ENCODE data around the gene SLC35E1.

DNA sequence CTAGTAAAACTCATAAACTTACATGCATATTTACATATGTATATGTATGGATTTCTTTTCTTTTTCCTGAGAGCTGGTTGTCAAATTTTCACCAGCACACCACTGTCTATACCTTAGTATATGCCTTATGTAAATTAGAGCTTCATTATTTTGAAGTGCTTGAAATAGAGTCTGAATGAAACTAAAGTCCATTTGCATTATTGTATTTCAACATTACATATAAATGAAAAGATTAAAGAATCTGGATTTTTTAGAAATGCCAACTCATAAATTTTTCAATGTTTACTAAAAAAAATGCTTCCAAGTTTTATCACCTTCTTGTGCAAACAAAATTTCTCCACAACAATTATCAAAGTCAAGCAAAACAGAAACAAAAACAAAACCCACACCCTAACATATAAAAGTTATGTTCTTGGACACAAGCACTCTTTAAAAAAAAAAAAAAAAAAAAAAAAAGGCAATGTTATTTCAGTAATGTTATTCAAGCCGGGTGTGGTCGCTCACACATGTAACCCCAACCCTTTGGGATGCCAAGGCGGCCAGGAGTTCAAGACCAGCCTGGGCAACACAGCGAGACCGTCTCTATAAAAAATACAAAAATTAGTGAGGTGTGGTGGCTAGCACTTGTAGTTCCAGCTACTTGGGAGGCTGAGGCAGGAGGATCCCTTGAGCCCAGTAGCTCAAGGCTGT is 37.4 kb upstream of the SLC35E1 start:
- TF ChIP-seq POLR2AphosphoS5 (IDR thresholded peaks at IDR 0.05; ENCODE audit: low read depth, low read length): no peak
- TF ChIP-seq POLR2A (IDR thresholded peaks at IDR 0.05; ENCODE audit: borderline replicate concordance, extremely low read depth, insufficient read depth, insufficient read length): no peak
- no peak for TF ChIP-seq SIN3A (IDR thresholded peaks at IDR 0.05; ENCODE audit: low read depth)
- TF ChIP-seq, protein P1, sequence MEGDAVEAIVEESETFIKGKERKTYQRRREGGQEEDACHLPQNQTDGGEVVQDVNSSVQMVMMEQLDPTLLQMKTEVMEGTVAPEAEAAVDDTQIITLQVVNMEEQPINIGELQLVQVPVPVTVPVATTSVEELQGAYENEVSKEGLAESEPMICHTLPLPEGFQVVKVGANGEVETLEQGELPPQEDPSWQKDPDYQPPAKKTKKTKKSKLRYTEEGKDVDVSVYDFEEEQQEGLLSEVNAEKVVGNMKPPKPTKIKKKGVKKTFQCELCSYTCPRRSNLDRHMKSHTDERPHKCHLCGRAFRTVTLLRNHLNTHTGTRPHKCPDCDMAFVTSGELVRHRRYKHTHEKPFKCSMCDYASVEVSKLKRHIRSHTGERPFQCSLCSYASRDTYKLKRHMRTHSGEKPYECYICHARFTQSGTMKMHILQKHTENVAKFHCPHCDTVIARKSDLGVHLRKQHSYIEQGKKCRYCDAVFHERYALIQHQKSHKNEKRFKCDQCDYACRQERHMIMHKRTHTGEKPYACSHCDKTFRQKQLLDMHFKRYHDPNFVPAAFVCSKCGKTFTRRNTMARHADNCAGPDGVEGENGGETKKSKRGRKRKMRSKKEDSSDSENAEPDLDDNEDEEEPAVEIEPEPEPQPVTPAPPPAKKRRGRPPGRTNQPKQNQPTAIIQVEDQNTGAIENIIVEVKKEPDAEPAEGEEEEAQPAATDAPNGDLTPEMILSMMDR (IDR thresholded peaks at IDR 0.05 in 2 of 3, conservative IDR thresholded peaks at IDR 0.05 in 1 of 3; ENCODE audit: borderline replicate concordance in 1 of 3, insufficient read depth in 1 of 3, low read depth in 2 of 3, low read length in 2 of 3): no peak
- TF ChIP-seq, protein P2, sequence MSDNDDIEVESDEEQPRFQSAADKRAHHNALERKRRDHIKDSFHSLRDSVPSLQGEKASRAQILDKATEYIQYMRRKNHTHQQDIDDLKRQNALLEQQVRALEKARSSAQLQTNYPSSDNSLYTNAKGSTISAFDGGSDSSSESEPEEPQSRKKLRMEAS (IDR thresholded peaks at IDR 0.05): no peak
- TF ChIP-seq, protein P3, sequence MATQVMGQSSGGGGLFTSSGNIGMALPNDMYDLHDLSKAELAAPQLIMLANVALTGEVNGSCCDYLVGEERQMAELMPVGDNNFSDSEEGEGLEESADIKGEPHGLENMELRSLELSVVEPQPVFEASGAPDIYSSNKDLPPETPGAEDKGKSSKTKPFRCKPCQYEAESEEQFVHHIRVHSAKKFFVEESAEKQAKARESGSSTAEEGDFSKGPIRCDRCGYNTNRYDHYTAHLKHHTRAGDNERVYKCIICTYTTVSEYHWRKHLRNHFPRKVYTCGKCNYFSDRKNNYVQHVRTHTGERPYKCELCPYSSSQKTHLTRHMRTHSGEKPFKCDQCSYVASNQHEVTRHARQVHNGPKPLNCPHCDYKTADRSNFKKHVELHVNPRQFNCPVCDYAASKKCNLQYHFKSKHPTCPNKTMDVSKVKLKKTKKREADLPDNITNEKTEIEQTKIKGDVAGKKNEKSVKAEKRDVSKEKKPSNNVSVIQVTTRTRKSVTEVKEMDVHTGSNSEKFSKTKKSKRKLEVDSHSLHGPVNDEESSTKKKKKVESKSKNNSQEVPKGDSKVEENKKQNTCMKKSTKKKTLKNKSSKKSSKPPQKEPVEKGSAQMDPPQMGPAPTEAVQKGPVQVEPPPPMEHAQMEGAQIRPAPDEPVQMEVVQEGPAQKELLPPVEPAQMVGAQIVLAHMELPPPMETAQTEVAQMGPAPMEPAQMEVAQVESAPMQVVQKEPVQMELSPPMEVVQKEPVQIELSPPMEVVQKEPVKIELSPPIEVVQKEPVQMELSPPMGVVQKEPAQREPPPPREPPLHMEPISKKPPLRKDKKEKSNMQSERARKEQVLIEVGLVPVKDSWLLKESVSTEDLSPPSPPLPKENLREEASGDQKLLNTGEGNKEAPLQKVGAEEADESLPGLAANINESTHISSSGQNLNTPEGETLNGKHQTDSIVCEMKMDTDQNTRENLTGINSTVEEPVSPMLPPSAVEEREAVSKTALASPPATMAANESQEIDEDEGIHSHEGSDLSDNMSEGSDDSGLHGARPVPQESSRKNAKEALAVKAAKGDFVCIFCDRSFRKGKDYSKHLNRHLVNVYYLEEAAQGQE (IDR thresholded peaks at IDR 0.05; ENCODE audit: low read depth): no peak
- TF ChIP-seq FOSL1 (IDR thresholded peaks at IDR 0.05; ENCODE audit: low read depth): no peak
- TF ChIP-seq EGR1 (IDR thresholded peaks at IDR 0.05; ENCODE audit: low read depth): no peak
- TF ChIP-seq TCF7L2 (IDR thresholded peaks at IDR 0.05; ENCODE audit: borderline replicate concordance, extremely low read depth, insufficient read depth, insufficient read length): no peak
- TF ChIP-seq, protein P4, sequence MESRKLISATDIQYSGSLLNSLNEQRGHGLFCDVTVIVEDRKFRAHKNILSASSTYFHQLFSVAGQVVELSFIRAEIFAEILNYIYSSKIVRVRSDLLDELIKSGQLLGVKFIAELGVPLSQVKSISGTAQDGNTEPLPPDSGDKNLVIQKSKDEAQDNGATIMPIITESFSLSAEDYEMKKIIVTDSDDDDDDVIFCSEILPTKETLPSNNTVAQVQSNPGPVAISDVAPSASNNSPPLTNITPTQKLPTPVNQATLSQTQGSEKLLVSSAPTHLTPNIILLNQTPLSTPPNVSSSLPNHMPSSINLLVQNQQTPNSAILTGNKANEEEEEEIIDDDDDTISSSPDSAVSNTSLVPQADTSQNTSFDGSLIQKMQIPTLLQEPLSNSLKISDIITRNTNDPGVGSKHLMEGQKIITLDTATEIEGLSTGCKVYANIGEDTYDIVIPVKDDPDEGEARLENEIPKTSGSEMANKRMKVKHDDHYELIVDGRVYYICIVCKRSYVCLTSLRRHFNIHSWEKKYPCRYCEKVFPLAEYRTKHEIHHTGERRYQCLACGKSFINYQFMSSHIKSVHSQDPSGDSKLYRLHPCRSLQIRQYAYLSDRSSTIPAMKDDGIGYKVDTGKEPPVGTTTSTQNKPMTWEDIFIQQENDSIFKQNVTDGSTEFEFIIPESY (IDR thresholded peaks at IDR 0.05; ENCODE audit: extremely low read depth, insufficient replicate concordance, low read length): no peak
- TF ChIP-seq ZNF274 (IDR thresholded peaks at IDR 0.05; ENCODE audit: low read depth, low read length): no peak
- TF ChIP-seq, protein P5, sequence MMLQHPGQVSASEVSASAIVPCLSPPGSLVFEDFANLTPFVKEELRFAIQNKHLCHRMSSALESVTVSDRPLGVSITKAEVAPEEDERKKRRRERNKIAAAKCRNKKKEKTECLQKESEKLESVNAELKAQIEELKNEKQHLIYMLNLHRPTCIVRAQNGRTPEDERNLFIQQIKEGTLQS (IDR thresholded peaks at IDR 0.05): no peak
